ENCODE data around the gene RBP3.

Gene RBP3

GRCh38 chr10:47388879-47389278 is 40.7 kb downstream of the RBP3 start:
- TF ChIP-seq, protein P1, sequence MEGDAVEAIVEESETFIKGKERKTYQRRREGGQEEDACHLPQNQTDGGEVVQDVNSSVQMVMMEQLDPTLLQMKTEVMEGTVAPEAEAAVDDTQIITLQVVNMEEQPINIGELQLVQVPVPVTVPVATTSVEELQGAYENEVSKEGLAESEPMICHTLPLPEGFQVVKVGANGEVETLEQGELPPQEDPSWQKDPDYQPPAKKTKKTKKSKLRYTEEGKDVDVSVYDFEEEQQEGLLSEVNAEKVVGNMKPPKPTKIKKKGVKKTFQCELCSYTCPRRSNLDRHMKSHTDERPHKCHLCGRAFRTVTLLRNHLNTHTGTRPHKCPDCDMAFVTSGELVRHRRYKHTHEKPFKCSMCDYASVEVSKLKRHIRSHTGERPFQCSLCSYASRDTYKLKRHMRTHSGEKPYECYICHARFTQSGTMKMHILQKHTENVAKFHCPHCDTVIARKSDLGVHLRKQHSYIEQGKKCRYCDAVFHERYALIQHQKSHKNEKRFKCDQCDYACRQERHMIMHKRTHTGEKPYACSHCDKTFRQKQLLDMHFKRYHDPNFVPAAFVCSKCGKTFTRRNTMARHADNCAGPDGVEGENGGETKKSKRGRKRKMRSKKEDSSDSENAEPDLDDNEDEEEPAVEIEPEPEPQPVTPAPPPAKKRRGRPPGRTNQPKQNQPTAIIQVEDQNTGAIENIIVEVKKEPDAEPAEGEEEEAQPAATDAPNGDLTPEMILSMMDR (conservative IDR thresholded peaks at IDR 0.05; ENCODE audit: low read depth, low read length), result no peak

GRCh38 chr10:47389619-47390018 is 41.5 kb downstream of the RBP3 start:
- TF ChIP-seq, protein P1 (conservative IDR thresholded peaks at IDR 0.05; ENCODE audit: low read depth, low read length), result no peak
- Histone ChIP-seq H3K4me3 (IDR thresholded peaks at IDR 0.05; ENCODE audit: insufficient read depth, low read depth, low read length) (no peak overlapping the region), H3K9ac (no peak overlapping the region), H2AFZ (ENCODE audit: low read depth) (no peak overlapping the region), H3K27me3 (ENCODE audit: insufficient read depth, low read depth) (no peaks in the 10 kb centered on the region), H3K4me2 (no peak overlapping the region), H3K27ac (no peak overlapping the region), H3K79me2 (ENCODE audit: insufficient read depth, low read depth) (no peaks in the 10 kb centered on the region), H3K4me1 (ENCODE audit: low read depth, poor library complexity, severe bottlenecking) (no peaks in the 10 kb centered on the region), H4K20me1 (ENCODE audit: insufficient read depth) (no peaks in the 10 kb centered on the region), H3K36me3 (ENCODE audit: insufficient read depth) (no peaks in the 10 kb centered on the region)

More at GRCh38 chr10:47388879-47389278, 40.7 kb downstream of the RBP3 start:
- no peak overlapping the region for H3K4me3 ChIP-seq (IDR thresholded peaks at IDR 0.05; ENCODE audit: insufficient read depth, low read depth, low read length)
- no peaks in the 10 kb centered on the region for H3K27me3 ChIP-seq (ENCODE audit: insufficient read depth, low read depth)
- no peak overlapping the region for H3K4me2 ChIP-seq
- no peak overlapping the region for H2AFZ ChIP-seq (ENCODE audit: low read depth)
- no peak overlapping the region for H3K9ac ChIP-seq
- H3K36me3 ChIP-seq (ENCODE audit: insufficient read depth), result no peaks in the 10 kb centered on the region
- H3K79me2 ChIP-seq (ENCODE audit: insufficient read depth, low read depth), result no peaks in the 10 kb centered on the region
- no peak overlapping the region for H3K27ac ChIP-seq
- no peaks in the 10 kb centered on the region for H4K20me1 ChIP-seq (ENCODE audit: insufficient read depth)
- no peaks in the 10 kb centered on the region for H3K4me1 ChIP-seq (ENCODE audit: low read depth, poor library complexity, severe bottlenecking)

DNA sequence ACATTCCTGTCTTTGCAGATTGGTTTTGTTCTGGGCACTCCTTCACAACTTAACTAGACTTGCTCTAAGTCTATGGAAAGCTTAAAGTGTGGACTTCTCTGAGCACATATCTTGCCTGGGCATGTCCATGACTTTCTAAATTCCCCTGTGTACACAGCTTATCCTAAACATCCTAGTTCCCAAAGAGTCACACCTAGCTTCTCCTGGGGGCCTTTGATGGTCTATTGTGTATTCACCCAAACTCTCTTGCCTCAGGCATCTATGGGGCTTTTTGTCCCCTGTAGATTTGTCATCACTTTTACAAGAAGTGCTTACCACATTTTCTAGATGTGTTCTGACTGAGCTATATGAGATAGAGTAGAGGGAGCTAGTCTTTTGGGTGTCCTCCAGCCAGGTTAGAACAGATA is 48.2 kb downstream of the RBP3 start:
- Histone ChIP-seq H3K9ac (no peak overlapping the region), H3K36me3 (ENCODE audit: insufficient read depth) (no peaks in the 10 kb centered on the region), H3K79me2 (ENCODE audit: insufficient read depth, low read depth) (no peaks in the 10 kb centered on the region), H4K20me1 (ENCODE audit: insufficient read depth) (no peaks in the 10 kb centered on the region), H2AFZ (ENCODE audit: low read depth) (no peak overlapping the region), H3K4me1 (ENCODE audit: low read depth, poor library complexity, severe bottlenecking) (no peaks in the 10 kb centered on the region), H3K27ac (no peak overlapping the region), H3K27me3 (ENCODE audit: insufficient read depth, low read depth) (no peaks in the 10 kb centered on the region), H3K4me3 (IDR thresholded peaks at IDR 0.05; ENCODE audit: insufficient read depth, low read depth, low read length) (no peak overlapping the region), H3K4me2 (no peak overlapping the region)
- TF ChIP-seq, protein P1 (conservative IDR thresholded peaks at IDR 0.05; ENCODE audit: low read depth, low read length), result no peak

DNA sequence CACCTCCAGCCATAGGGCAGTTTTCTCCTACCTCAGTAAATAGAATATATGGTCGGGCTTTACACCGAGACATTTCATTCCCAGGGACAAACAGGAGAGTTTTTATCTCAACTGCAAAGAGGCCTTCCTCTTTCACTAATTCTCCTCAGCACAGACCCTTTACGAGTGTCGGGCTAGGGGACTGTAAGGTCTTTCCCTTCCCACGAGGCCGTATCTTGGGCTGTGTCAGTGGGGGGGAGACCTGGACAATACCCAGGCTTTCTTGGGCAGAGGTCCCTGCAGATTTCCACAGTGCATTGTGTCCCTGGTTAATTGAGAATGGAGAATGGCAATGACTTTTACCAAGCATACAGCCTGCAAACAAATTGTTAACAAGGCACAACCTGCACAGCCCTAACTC is 49.1 kb downstream of the RBP3 start:
- no peak overlapping the region for H3K27ac ChIP-seq
- no peaks in the 10 kb centered on the region for H3K79me2 ChIP-seq (ENCODE audit: insufficient read depth, low read depth)
- H2AFZ ChIP-seq (ENCODE audit: low read depth), result no peak overlapping the region
- H3K9ac ChIP-seq, result no peak overlapping the region
- no peaks in the 10 kb centered on the region for H3K4me1 ChIP-seq (ENCODE audit: low read depth, poor library complexity, severe bottlenecking)
- H3K36me3 ChIP-seq (ENCODE audit: insufficient read depth), result no peaks in the 10 kb centered on the region
- no peak overlapping the region for H3K4me3 ChIP-seq (IDR thresholded peaks at IDR 0.05; ENCODE audit: insufficient read depth, low read depth, low read length)
- H3K4me2 ChIP-seq, result no peak overlapping the region
- TF ChIP-seq, protein P1 (conservative IDR thresholded peaks at IDR 0.05; ENCODE audit: low read depth, low read length), result no peak
- no peaks in the 10 kb centered on the region for H3K27me3 ChIP-seq (ENCODE audit: insufficient read depth, low read depth)
- H4K20me1 ChIP-seq (ENCODE audit: insufficient read depth), result no peaks in the 10 kb centered on the region
